ENCODE results near the gene NUAK1.

NUAK1 gene

GRCh38 chr12:106080041-106080790 is 58.5 kb downstream of the NUAK1 start:
- no peak for DNase-seq

GRCh38 chr12:106079148-106079738 is 59.5 kb downstream of the NUAK1 start:
- DNase-seq, result no peak

- DNase-seq, result no peak
Measured at GRCh38 chr12:106078358-106079010, 60.3 kb downstream of the NUAK1 start.

- DNase-seq, result no peak
Measured at GRCh38 chr12:106074706-106075392, 63.9 kb downstream of the NUAK1 start.

- no peak for DNase-seq
Measured at GRCh38 chr12:106074361-106074705, 64.4 kb downstream of the NUAK1 start.

- no peak for DNase-seq
Measured at GRCh38 chr12:106073179-106073578, 65.6 kb downstream of the NUAK1 start.

- no peak for DNase-seq
Measured at GRCh38 chr12:106072751-106073150, 66.0 kb downstream of the NUAK1 start.

- no peak for DNase-seq
Measured at GRCh38 chr12:106071686-106072085, 67.1 kb downstream of the NUAK1 start.

- DNase-seq, result no peak
Measured at GRCh38 chr12:106070611-106071010, 68.1 kb downstream of the NUAK1 start.

GRCh38 chr12:106070147-106070546 is 68.6 kb downstream of the NUAK1 start:
- no peak for DNase-seq

GRCh38 chr12:106068296-106068695 is 70.5 kb downstream of the NUAK1 start:
- no peak for DNase-seq

GRCh38 chr12:106067606-106068205 is 71.0 kb downstream of the NUAK1 start:
- DNase-seq, result no peak

GRCh38 chr12:106066726-106067325 is 71.9 kb downstream of the NUAK1 start:
- no peak for DNase-seq

- no peak for DNase-seq
Measured at GRCh38 chr12:106066051-106066705, 72.6 kb downstream of the NUAK1 start.

- DNase-seq, result no peak
Measured at GRCh38 chr12:106065506-106065905, 73.2 kb downstream of the NUAK1 start.

- DNase-seq, result no peak
Measured at GRCh38 chr12:106064721-106065021, 74.1 kb downstream of the NUAK1 start.

- DNase-seq, result no peak
Measured at GRCh38 chr12:106063826-106064720, 74.7 kb downstream of the NUAK1 start.

GRCh38 chr12:106062693-106063092 is 76.1 kb downstream of the NUAK1 start:
- DNase-seq, result no peak

GRCh38 chr12:106058256-106059182 is 80.2 kb downstream of the NUAK1 start:
- DNase-seq, result no peak

GRCh38 chr12:106054049-106054448 is 84.7 kb downstream of the NUAK1 start:
- DNase-seq, result no peak
